NCI-H2171 (cell line): ENCODE results near the gene FLT3.
"Not testable (repeated sequence)": the region's sequence is repeated elsewhere in the genome, so short reads cannot be mapped to it uniquely, and the experiment has no call there.

Experiments
- DNase-seq: peaks from one replicate; lab custom pipeline; 2025; lab: John Stamatoyannopoulos, UW

FLT3 gene

GRCh38 chr13:28099396-28100149 is 803 bp downstream of the FLT3 start:
- DNase-seq: no peak

- no peak for DNase-seq
These were observed 2.9 kb downstream of the FLT3 start for GRCh38 chr13:28097503-28097902.

- no peak for DNase-seq
These were observed 6.1 kb downstream of the FLT3 start for GRCh38 chr13:28094306-28094705.

- no peak for DNase-seq
These were observed 6.5 kb downstream of the FLT3 start for GRCh38 chr13:28093881-28094280.

GRCh38 chr13:28092431-28092830 is 7.9 kb downstream of the FLT3 start:
- no peak for DNase-seq

GRCh38 chr13:28089065-28089464 is 11.3 kb downstream of the FLT3 start:
- no peak for DNase-seq

GRCh38 chr13:28077820-28078219 is 22.6 kb downstream of the FLT3 start:
- not testable (repeated sequence) for DNase-seq

GRCh38 chr13:28077231-28077630 is 23.1 kb downstream of the FLT3 start:
- DNase-seq: no peak

- no peak for DNase-seq
These were observed 29.0 kb downstream of the FLT3 start for GRCh38 chr13:28071424-28071823.

- DNase-seq: no peak
These were observed 32.9 kb downstream of the FLT3 start for GRCh38 chr13:28067491-28067890.

- DNase-seq: no peak
These were observed 41.3 kb downstream of the FLT3 start for GRCh38 chr13:28058866-28059613.

- no peak for DNase-seq
These were observed 43.2 kb downstream of the FLT3 start for GRCh38 chr13:28056970-28057712.

GRCh38 chr13:28056426-28056825 is 44.0 kb downstream of the FLT3 start:
- DNase-seq: no peak

GRCh38 chr13:28055357-28055756 is 45.0 kb downstream of the FLT3 start:
- no peak for DNase-seq

- no peak for DNase-seq
These were observed 47.4 kb downstream of the FLT3 start for GRCh38 chr13:28052945-28053344.

GRCh38 chr13:28049880-28050875 is 50.2 kb downstream of the FLT3 start:
- no peak for DNase-seq

- DNase-seq: no peak
These were observed 51.2 kb downstream of the FLT3 start for GRCh38 chr13:28049215-28049614.

GRCh38 chr13:28048768-28049167 is 51.6 kb downstream of the FLT3 start:
- DNase-seq: no peak

- DNase-seq: no peak
These were observed 52.5 kb downstream of the FLT3 start for GRCh38 chr13:28047757-28048388.

GRCh38 chr13:28046981-28047380 is 53.4 kb downstream of the FLT3 start:
- no peak for DNase-seq

- no peak for DNase-seq
These were observed 54.5 kb downstream of the FLT3 start for GRCh38 chr13:28045861-28046260.
